ENCODE results near the gene UNC45A.

GRCh38 chr15:90986790-90987507 lies 51.9 kb downstream of the UNC45A start:
- no peak for TF ChIP-seq CTCF (optimal IDR thresholded peaks at IDR 0.05 in 1 of 3, IDR thresholded peaks at IDR 0.05 in 1 of 3, conservative IDR thresholded peaks at IDR 0.05 in 1 of 3; ENCODE audit: extremely low read depth in 1 of 3, insufficient read depth in 2 of 3, low read length in 3 of 3)
- TF ChIP-seq EZH2 (IDR thresholded peaks at IDR 0.05; ENCODE audit: low read length): no peak

Data from keratinocyte (primary cell).